GM23338 (cell line): ENCODE results near the gene ZDHHC7. TPM values are rescaled to one million over a fixed set of nuclear protein-coding genes. Genes with fewer than 3 reads are reported as not detected.

Source experiments
- ATAC-seq: fragments of 200-7000 bp; cut with Tn5 transposase; 3 replicates; pipeline ENCODE4 v1.9.1; 2020
- DNase-seq: peaks from one replicate; pipeline ENCODE4 v3.0.0-alpha.2; 2015; ENCODE audit warnings: low spot score
- H2AFZ ChIP-seq: fragments of 200-600 bp; sonication (generic); 2 replicates; pipeline ENCODE4 v1.8.0; 2016; ENCODE audit warnings: antibody characterized with exemption, mild to moderate bottlenecking, moderate library complexity
- H3F3A ChIP-seq: fragments of 200-600 bp; sonication (generic); replicated peaks from 2 replicates; pipeline ENCODE4 v1.8.0; 2017; ENCODE audit warnings: antibody characterized with exemption, mixed run types, low read depth
- H3K27ac ChIP-seq: fragments of 200-600 bp; sonication (generic); 2 replicates; pipeline ENCODE4 v1.6.1; 2016; ENCODE audit warnings: low read depth
- H3K27me3 ChIP-seq: fragments of 200-600 bp; sonication (generic); 2 replicates; pipeline ENCODE4 v1.8.0; 2016; ENCODE audit warnings: mild to moderate bottlenecking, mixed run types, moderate library complexity; ENCODE audit not compliant: insufficient read depth
- H3K36me3 ChIP-seq: fragments of 200-600 bp; sonication (generic); 2 replicates; pipeline ENCODE4 v1.8.0; 2016; ENCODE audit warnings: mild to moderate bottlenecking; ENCODE audit not compliant: insufficient read depth
- H3K4me1 ChIP-seq: fragments of 200-600 bp; sonication (generic); 2 replicates; pipeline ENCODE4 v1.8.0; 2016; ENCODE audit warnings: mild to moderate bottlenecking, moderate library complexity; ENCODE audit not compliant: insufficient read depth
- H3K4me2 ChIP-seq: fragments of 200-600 bp; sonication (generic); 2 replicates; pipeline ENCODE4 v1.7.1; 2017; ENCODE audit warnings: mixed run types
- H3K4me3 ChIP-seq: fragments of 200-600 bp; sonication (generic); 2 replicates; pipeline ENCODE4 v1.6.1; 2016; ENCODE audit warnings: mixed run types
- H3K79me2 ChIP-seq: fragments of 200-600 bp; sonication (generic); replicated peaks from 2 replicates; pipeline ENCODE4 v1.8.0; 2017; ENCODE audit warnings: mild to moderate bottlenecking; ENCODE audit not compliant: insufficient read depth
- H3K9me2 ChIP-seq: fragments of 200-600 bp; sonication (generic); 2 replicates; pipeline ENCODE4 v1.8.0; 2017; ENCODE audit not compliant: insufficient read depth
- H4K20me1 ChIP-seq: fragments of 200-600 bp; sonication (generic); replicated peaks from 2 replicates; pipeline ENCODE4 v1.8.0; 2017; ENCODE audit warnings: mild to moderate bottlenecking; ENCODE audit not compliant: insufficient read depth
- H3K27ac Mint-ChIP-seq: 2 replicates; pipeline ENCODE4 v1.8.0; 2020; ENCODE audit warnings: inconsistent platforms, mild to moderate bottlenecking, moderate library complexity, mixed read lengths
- H3K27me3 Mint-ChIP-seq: 3 replicates; pipeline ENCODE4 v1.8.0; 2022; ENCODE audit warnings: low read depth, mild to moderate bottlenecking, moderate library complexity, mixed read lengths, inconsistent platforms; ENCODE audit not compliant: insufficient read depth, poor library complexity
- H3K36me3 Mint-ChIP-seq: 3 replicates; pipeline ENCODE4 v1.8.0; 2021; ENCODE audit warnings: low read depth, mild to moderate bottlenecking, inconsistent platforms, moderate library complexity, mixed read lengths
- H3K4me1 Mint-ChIP-seq: 3 replicates; pipeline ENCODE4 v1.8.0; 2020; ENCODE audit warnings: mild to moderate bottlenecking, inconsistent platforms, mixed read lengths
- H3K4me3 Mint-ChIP-seq: 3 replicates; pipeline ENCODE4 v1.8.0; 2021; ENCODE audit warnings: moderate library complexity, mild to moderate bottlenecking, inconsistent platforms, mixed read lengths
- H3K9me3 Mint-ChIP-seq: 3 replicates; pipeline ENCODE4 v1.8.0; 2020; ENCODE audit warnings: moderate library complexity, mild to moderate bottlenecking, inconsistent platforms, mixed read lengths
- CREB1 ChIP-seq: fragments of 250-450 bp; sonication (Bioruptor Pico); IDR thresholded peaks from 2 replicates; pipeline ENCODE4 v1.5.0; 2020; ENCODE audit warnings: low read depth, mild to moderate bottlenecking, moderate library complexity
- EZH2 ChIP-seq: fragments of 200-600 bp; sonication (generic); IDR thresholded peaks from one replicate; pipeline ENCODE4 v1.8.0; 2017; ENCODE audit warnings: antibody characterized with exemption, mild to moderate bottlenecking, low read depth; ENCODE audit not compliant: unreplicated experiment
- JUNB ChIP-seq: IDR thresholded peaks from one replicate; pipeline ENCODE4 v1.6.1; 2016; ENCODE audit warnings: antibody characterized with exemption; ENCODE audit not compliant: unreplicated experiment
- ZNF114 ChIP-seq: fragments of 250-450 bp; sonication (Bioruptor Pico); IDR thresholded peaks from 2 replicates; pipeline ENCODE4 v1.5.0; 2020; ENCODE audit warnings: mild to moderate bottlenecking, moderate library complexity
- ZNF462 ChIP-seq: fragments of 250-450 bp; sonication (Bioruptor Pico); IDR thresholded peaks from 2 replicates; pipeline ENCODE4 v1.5.0; 2020; ENCODE audit warnings: mild to moderate bottlenecking, moderate library complexity
- polyA plus RNA-seq: library from polyadenylated mRNA; unstranded; fragments of >200 nt; fragmentation: Nextera tagmentation; extraction: Ambion mirVana; gene quantifications from 2 replicates; pipeline ENCODE4 v1.2.1, GENCODE V29; 2016
- total RNA-seq: library from RNA; depleted of rRNA; stranded (reverse); fragments of >200 nt; shearing (Covaris generic); gene quantifications from 2 replicates; pipeline ENCODE4 v1.2.3, GENCODE V29; 2014

The ZDHHC7 gene
- total and polyA plus RNA-seq, 2 experiments from 2014 or later: 13.1 to 46.1 TPM

- TF ChIP-seq ZNF462 (no peak), EZH2 (no peak)
These were observed 55.9 kb downstream of the ZDHHC7 start (continued) for GRCh38 chr16:84955427-84955826.

GRCh38 chr16:84953190-84953746 is 58.1 kb downstream of the ZDHHC7 start:
- Mint-ChIP-seq H3K9me3 (no peaks in the 10 kb centered on the region), H3K27ac (no peak overlapping the region; the same call in 1 of the 2 replicates), H3K4me1 (no peaks in the 10 kb centered on the region), H3K27me3 (peaks cover 7% of the 10 kb centered on the region), H3K4me3 (no peak overlapping the region), H3K36me3 (no peaks in the 10 kb centered on the region)
- Histone ChIP-seq H3K9me2 (no peaks in the 10 kb centered on the region), H4K20me1 (no peaks in the 10 kb centered on the region), H3K4me1 (no peaks in the 10 kb centered on the region), H3K4me3 (no peak overlapping the region), H3K27ac (no peak overlapping the region), H3F3A (no peaks in the 10 kb centered on the region), H2AFZ (no peak overlapping the region), H3K4me2 (no peak overlapping the region), H3K36me3 (no peaks in the 10 kb centered on the region), H3K27me3 (no peaks in the 10 kb centered on the region), H3K79me2 (no peaks in the 10 kb centered on the region)
- ATAC-seq (no peak), DNase-seq (no peak)
- no peak for TF ChIP-seq JUNB
- no peak for TF ChIP-seq ZNF462
- no peak for TF ChIP-seq CREB1 (CRISPR knock-in tag)
- TF ChIP-seq ZNF114 (CRISPR knock-in tag): no peak
